Hepatocyte (in vitro differentiated cells): ENCODE results near the gene JARID2. TPM values are rescaled to one million over a fixed set of nuclear protein-coding genes. Genes with fewer than 3 reads are reported as not detected.

Experiments used
- DNase-seq: peaks from one replicate; pipeline ENCODE4 v3.0.0-alpha.2; 2016; ENCODE audit warnings: low spot score
- H2AFZ ChIP-seq: fragments of 200-600 bp; sonication (generic); 2 replicates; pipeline ENCODE4 v1.6.0; 2016; ENCODE audit warnings: antibody characterized with exemption, mild to moderate bottlenecking
- H3K27ac ChIP-seq: fragments of 200-600 bp; sonication (generic); 2 replicates; pipeline ENCODE4 v1.5.1; 2016; ENCODE audit warnings: mild to moderate bottlenecking
- H3K27me3 ChIP-seq: fragments of 200-600 bp; sonication (generic); 2 replicates; pipeline ENCODE4 v1.6.1; 2016
- H3K36me3 ChIP-seq: fragments of 200-600 bp; sonication (generic); replicated peaks from 2 replicates; pipeline ENCODE4 v1.5.1; 2016; ENCODE audit warnings: low read depth; ENCODE audit not compliant: insufficient read depth
- H3K4me1 ChIP-seq: fragments of 200-600 bp; sonication (generic); 2 replicates; pipeline ENCODE4 v1.5.1; 2016; ENCODE audit warnings: mild to moderate bottlenecking, moderate library complexity; ENCODE audit not compliant: insufficient read depth
- H3K4me2 ChIP-seq: fragments of 200-600 bp; sonication (generic); 2 replicates; pipeline ENCODE4 v1.6.0; 2016
- H3K4me3 ChIP-seq: fragments of 200-600 bp; sonication (generic); 2 replicates; pipeline ENCODE4 v1.5.1; 2016; ENCODE audit warnings: mild to moderate bottlenecking
- H3K79me2 ChIP-seq: fragments of 200-600 bp; sonication (generic); 2 replicates; pipeline ENCODE4 v1.6.0; 2017; ENCODE audit warnings: mild to moderate bottlenecking
- H3K9me2 ChIP-seq: fragments of 200-600 bp; sonication (generic); replicated peaks from 2 replicates; pipeline ENCODE4 v1.6.0; 2017; ENCODE audit warnings: mild to moderate bottlenecking; ENCODE audit not compliant: insufficient read depth
- H3K9me3 ChIP-seq: fragments of 200-600 bp; sonication (generic); 2 replicates; pipeline ENCODE4 v1.5.1; 2016; ENCODE audit warnings: low read depth, mild to moderate bottlenecking
- H4K20me1 ChIP-seq: fragments of 200-600 bp; sonication (generic); 2 replicates; pipeline ENCODE4 v1.6.0; 2016; ENCODE audit warnings: mild to moderate bottlenecking; ENCODE audit not compliant: insufficient read depth, poor library complexity, severe bottlenecking
- EZH2 ChIP-seq: fragments of 200-600 bp; sonication (generic); IDR thresholded peaks from 2 replicates; pipeline ENCODE4 v1.6.1; 2016; ENCODE audit warnings: antibody characterized with exemption, mild to moderate bottlenecking, borderline replicate concordance
- EZH2phosphoT487 ChIP-seq: fragments of 200-600 bp; sonication (generic); IDR thresholded peaks from one replicate; pipeline ENCODE4 v1.6.1; 2018; ENCODE audit warnings: antibody characterized with exemption, mild to moderate bottlenecking, low read depth, moderate library complexity; ENCODE audit not compliant: unreplicated experiment, severe bottlenecking
- WGBS: methylation state at CpG from one replicate; pipeline ENCODE4 v1.1.6; 2016; ENCODE audit warnings: low lambda C conversion rate; ENCODE audit errors: missing lambda C conversion rate; 5-methylcytosine and 5-hydroxymethylcytosine counted together
- polyA plus RNA-seq: library from polyadenylated mRNA; unstranded; fragments of >200 nt; fragmentation: Nextera tagmentation; extraction: Ambion mirVana; gene quantifications from 2 replicates; pipeline ENCODE4 v1.2.1, GENCODE V29; 2016
- total RNA-seq: library from RNA; depleted of rRNA; stranded (reverse); fragments of >200 nt; gene quantifications from 2 replicates; pipeline ENCODE4 v1.2.3, GENCODE V29; 2014
- TF ChIP-seq, protein P1 (sequence below): fragments of 200-600 bp; sonication (generic); IDR thresholded peaks from 2 replicates; pipeline ENCODE4 v1.5.1; 2016; ENCODE audit warnings: antibody characterized with exemption, mild to moderate bottlenecking; ENCODE audit not compliant: poor library complexity

JARID2 gene
- total and polyA plus RNA-seq, 2 experiments from 2014 or later, result 4.6 to 11.6 TPM

DNA sequence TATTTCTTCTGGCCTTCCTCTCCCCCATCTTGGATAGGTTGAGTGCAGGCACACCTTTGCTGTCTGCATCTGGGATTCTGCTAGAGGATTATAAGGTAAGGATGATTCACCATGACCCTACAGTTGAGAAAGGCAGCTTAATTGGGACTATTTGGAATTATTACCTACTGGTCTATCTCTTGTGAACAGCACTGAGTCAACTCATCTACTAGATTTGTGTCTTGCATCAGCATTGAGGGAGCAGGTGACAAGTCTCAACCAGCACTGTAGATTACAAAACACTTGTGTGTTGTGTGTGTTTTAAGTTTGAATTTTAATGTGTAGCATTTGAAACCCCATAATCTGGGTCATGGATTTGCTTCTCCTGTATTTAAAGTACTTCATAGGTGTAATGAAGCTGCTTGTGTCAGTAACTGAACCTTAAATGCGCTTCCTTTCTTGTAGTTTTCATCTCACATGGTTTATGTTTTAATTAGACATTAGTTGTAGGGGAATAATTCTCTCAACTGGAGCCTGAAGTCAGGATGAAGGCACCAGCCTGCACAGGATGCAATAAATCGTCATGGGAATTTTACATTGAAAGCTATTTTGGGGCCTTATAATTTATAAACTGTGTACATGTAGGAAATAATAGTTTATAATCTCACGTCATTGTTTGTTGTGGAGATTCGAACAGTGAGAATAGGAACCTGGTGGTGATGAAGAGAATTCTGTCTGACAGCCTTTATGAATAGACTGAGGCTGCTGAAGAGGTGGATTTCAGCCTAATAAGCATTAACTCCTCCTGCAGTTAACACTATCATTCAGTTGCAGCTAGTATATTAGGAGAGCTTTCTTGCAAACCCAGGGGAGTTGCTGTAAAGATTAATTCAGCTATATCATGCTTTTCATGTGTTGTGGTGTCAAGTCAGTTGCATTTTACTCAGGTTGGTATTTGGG is 125.1 kb downstream of the JARID2 start:
- no peak for TF ChIP-seq EZH2
- TF ChIP-seq, protein P1, sequence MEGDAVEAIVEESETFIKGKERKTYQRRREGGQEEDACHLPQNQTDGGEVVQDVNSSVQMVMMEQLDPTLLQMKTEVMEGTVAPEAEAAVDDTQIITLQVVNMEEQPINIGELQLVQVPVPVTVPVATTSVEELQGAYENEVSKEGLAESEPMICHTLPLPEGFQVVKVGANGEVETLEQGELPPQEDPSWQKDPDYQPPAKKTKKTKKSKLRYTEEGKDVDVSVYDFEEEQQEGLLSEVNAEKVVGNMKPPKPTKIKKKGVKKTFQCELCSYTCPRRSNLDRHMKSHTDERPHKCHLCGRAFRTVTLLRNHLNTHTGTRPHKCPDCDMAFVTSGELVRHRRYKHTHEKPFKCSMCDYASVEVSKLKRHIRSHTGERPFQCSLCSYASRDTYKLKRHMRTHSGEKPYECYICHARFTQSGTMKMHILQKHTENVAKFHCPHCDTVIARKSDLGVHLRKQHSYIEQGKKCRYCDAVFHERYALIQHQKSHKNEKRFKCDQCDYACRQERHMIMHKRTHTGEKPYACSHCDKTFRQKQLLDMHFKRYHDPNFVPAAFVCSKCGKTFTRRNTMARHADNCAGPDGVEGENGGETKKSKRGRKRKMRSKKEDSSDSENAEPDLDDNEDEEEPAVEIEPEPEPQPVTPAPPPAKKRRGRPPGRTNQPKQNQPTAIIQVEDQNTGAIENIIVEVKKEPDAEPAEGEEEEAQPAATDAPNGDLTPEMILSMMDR, result no peak
- no peak for TF ChIP-seq EZH2phosphoT487
- no peak overlapping the region for H3K4me2 ChIP-seq
- H3K4me3 ChIP-seq, result no peak overlapping the region
- no peak overlapping the region for H3K27ac ChIP-seq
- peaks cover 45% of the 10 kb centered on the region for H4K20me1 ChIP-seq
- 69% methylated on average over 4 of the region's 4 CpGs for WGBS
- H3K27me3 ChIP-seq, result no peaks in the 10 kb centered on the region
- no peak overlapping the region for H2AFZ ChIP-seq
- H3K4me1 ChIP-seq, result peaks cover 9% of the 10 kb centered on the region
- no peaks in the 10 kb centered on the region for H3K9me3 ChIP-seq
- no peaks in the 10 kb centered on the region for H3K9me2 ChIP-seq
- H3K36me3 ChIP-seq, result no peaks in the 10 kb centered on the region
- peaks cover 97% of the 10 kb centered on the region for H3K79me2 ChIP-seq
- no peak for DNase-seq

DNA sequence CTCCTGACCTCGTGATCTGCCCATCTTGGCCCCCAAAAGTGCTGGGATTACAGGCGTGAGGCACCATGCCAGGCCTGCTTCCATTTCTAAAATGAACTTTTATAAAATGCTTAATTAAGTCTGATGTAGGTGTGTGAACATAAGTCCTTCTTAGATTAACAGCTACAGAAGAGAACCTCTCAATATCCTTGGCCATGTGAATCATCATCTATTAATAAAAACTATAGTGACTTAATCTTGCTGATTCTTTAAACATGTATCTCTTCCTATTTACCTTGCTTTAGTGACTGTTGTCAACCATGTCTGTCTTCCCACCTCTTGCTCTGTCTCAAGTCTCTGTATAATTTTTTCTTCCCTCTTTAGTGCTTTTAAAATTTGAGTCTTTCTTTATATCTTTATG is 127.1 kb downstream of the JARID2 start:
- H3K9me3 ChIP-seq, result no peaks in the 10 kb centered on the region
- no peaks in the 10 kb centered on the region for H3K36me3 ChIP-seq
- H3K4me2 ChIP-seq, result no peak overlapping the region
- no peaks in the 10 kb centered on the region for H3K27me3 ChIP-seq
- H3K79me2 ChIP-seq, result peaks cover 97% of the 10 kb centered on the region
- H3K9me2 ChIP-seq, result no peaks in the 10 kb centered on the region
- H2AFZ ChIP-seq, result no peak overlapping the region
- H3K4me1 ChIP-seq, result peaks cover 8% of the 10 kb centered on the region
- no peak overlapping the region for H3K27ac ChIP-seq
- WGBS, result 95% methylated on average over 2 of the region's 2 CpGs
- H4K20me1 ChIP-seq, result peaks cover 42% of the 10 kb centered on the region
- no peak overlapping the region for H3K4me3 ChIP-seq
- TF ChIP-seq EZH2 (no peak), EZH2phosphoT487 (no peak)
- TF ChIP-seq, protein P1, result no peak
- DNase-seq, result no peak

DNA sequence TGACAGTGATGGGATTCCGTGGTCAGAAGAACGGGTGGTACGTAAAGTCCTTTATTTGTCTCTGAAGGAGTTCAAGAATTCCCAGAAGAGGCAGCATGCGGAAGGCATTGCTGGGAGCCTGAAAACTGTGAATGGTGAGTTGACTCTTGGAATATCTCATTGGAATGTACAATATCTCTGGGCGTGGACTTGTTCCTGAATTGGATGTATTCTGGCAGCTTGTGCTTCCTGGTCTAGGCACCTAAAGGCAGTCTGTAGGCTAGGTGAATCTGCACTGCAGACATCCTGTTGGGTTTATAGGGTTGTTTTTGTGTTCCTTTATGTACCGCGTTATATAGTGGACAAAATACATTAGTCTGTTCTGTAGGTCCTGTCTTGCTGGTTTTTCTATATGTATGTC is 128.2 kb downstream of the JARID2 start:
- Histone ChIP-seq H3K9me2 (no peaks in the 10 kb centered on the region), H3K27me3 (no peaks in the 10 kb centered on the region), H4K20me1 (peaks cover 40% of the 10 kb centered on the region), H2AFZ (no peak overlapping the region), H3K27ac (no peak overlapping the region), H3K4me2 (no peak overlapping the region), H3K79me2 (peaks cover 96% of the 10 kb centered on the region), H3K4me1 (peaks cover 5% of the 10 kb centered on the region), H3K36me3 (no peaks in the 10 kb centered on the region), H3K4me3 (no peak overlapping the region), H3K9me3 (no peaks in the 10 kb centered on the region)
- TF ChIP-seq EZH2, result no peak
- TF ChIP-seq, protein P1, result no peak
- no peak for TF ChIP-seq EZH2phosphoT487
- WGBS, result 89% methylated on average over 7 of the region's 7 CpGs
- DNase-seq, result no peak
